ENCODE measurements around the gene ATXN10.

ATXN10 gene

GRCh38 chr22:45882881-45883810 lies 211.5 kb downstream of the ATXN10 start:
- no peak for DNase-seq

GRCh38 chr22:45883811-45884170 lies 212.2 kb downstream of the ATXN10 start:
- DNase-seq, result no peak

- no peak for DNase-seq
Observed at GRCh38 chr22:45884201-45885062, 212.8 kb downstream of the ATXN10 start.

GRCh38 chr22:45885171-45885840 lies 213.7 kb downstream of the ATXN10 start:
- DNase-seq, result no peak

- DNase-seq, result no peak
Observed at GRCh38 chr22:45885941-45886395, 214.3 kb downstream of the ATXN10 start.

GRCh38 chr22:45886540-45886939 lies 214.9 kb downstream of the ATXN10 start:
- no peak for DNase-seq

- DNase-seq, result no peak
Observed at GRCh38 chr22:45887202-45888131, 215.8 kb downstream of the ATXN10 start.

- no peak for DNase-seq
Observed at GRCh38 chr22:45888221-45889092, 216.8 kb downstream of the ATXN10 start.

GRCh38 chr22:45889093-45889538 lies 217.5 kb downstream of the ATXN10 start:
- no peak for DNase-seq

GRCh38 chr22:45889539-45890350 lies 218.1 kb downstream of the ATXN10 start:
- DNase-seq, result no peak

GRCh38 chr22:45890351-45890635 lies 218.7 kb downstream of the ATXN10 start:
- DNase-seq, result no peak

- DNase-seq, result no peak
Observed at GRCh38 chr22:45891021-45891421, 219.4 kb downstream of the ATXN10 start.

- no peak for DNase-seq
Observed at GRCh38 chr22:45891471-45891995, 219.9 kb downstream of the ATXN10 start.

- no peak for DNase-seq
Observed at GRCh38 chr22:45891996-45892621, 220.5 kb downstream of the ATXN10 start.

GRCh38 chr22:45892681-45893461 lies 221.2 kb downstream of the ATXN10 start:
- no peak for DNase-seq

GRCh38 chr22:45893516-45893915 lies 221.9 kb downstream of the ATXN10 start:
- DNase-seq, result no peak
